Small intestine (tissue), 7 donors: ENCODE data around the gene HBA1. TPM values are rescaled to one million over a fixed set of nuclear protein-coding genes. Genes with fewer than 3 reads are reported as not detected.
"Not testable (repeated sequence)": the region's sequence is repeated elsewhere in the genome, so short reads cannot be mapped to it uniquely, and the experiment has no call there.

ENCODE experiments used
- DNase-seq, 2 donors: peaks; one replicate each; pipeline versions ENCODE4 v3.0.0 to v3.0.0-alpha.2; 2013
- FAIRE-seq: peaks from 2 replicates; lab custom pipeline; 2012; peaks lifted over from hg19 to GRCh38; lab: Jason Lieb, UNC
- H3K27ac ChIP-seq, 3 donors: one replicate each; pipeline ENCODE4 v1.5.1; 2013; ENCODE audit warnings: low read length in 2 of 3, mild to moderate bottlenecking in 2 of 3, control low read depth in 1 of 3, inconsistent platforms in 1 of 3, low read depth in 1 of 3, moderate library complexity in 1 of 3
- H3K27me3 ChIP-seq, 3 donors: one replicate each; pipeline ENCODE4 v1.6.1; 2013; ENCODE audit warnings: low read length in 3 of 3, inconsistent platforms in 1 of 3; ENCODE audit not compliant: control insufficient read depth in 3 of 3, insufficient read depth in 3 of 3
- H3K36me3 ChIP-seq, 3 donors: one replicate each; pipeline ENCODE4 v1.6.1; 2013; ENCODE audit warnings: low read length in 3 of 3, inconsistent platforms in 1 of 3, low read depth in 1 of 3, mild to moderate bottlenecking in 1 of 3, moderate library complexity in 1 of 3; ENCODE audit not compliant: control insufficient read depth in 3 of 3, insufficient read depth in 2 of 3
- H3K4me1 ChIP-seq, 3 donors: one replicate each; pipeline ENCODE4 v1.6.1; 2013; ENCODE audit warnings: low read length in 2 of 3, inconsistent platforms in 1 of 3, low read depth in 1 of 3, mild to moderate bottlenecking in 1 of 3, moderate library complexity in 1 of 3; ENCODE audit not compliant: control insufficient read depth in 3 of 3, insufficient read depth in 2 of 3
- H3K4me3 ChIP-seq, 3 donors: one replicate each; pipeline ENCODE4 v1.5.1; 2013; ENCODE audit warnings: low read length in 3 of 3, control low read depth in 1 of 3, inconsistent platforms in 1 of 3, low read depth in 1 of 3, mild to moderate bottlenecking in 1 of 3, moderate library complexity in 1 of 3
- H3K9me3 ChIP-seq, 2 donors: one replicate each; pipeline ENCODE4 v1.6.1; 2013; ENCODE audit warnings: low read depth in 1 of 2, low read length in 1 of 2; ENCODE audit not compliant: control insufficient read depth in 2 of 2, insufficient read depth in 1 of 2
- WGBS, 3 donors: extraction: QIAGEN DNeasy Blood & Tissue Kit; methylation state at CpG; one replicate each; pipeline ENCODE4 v1.1.7; 2013; 5-methylcytosine and 5-hydroxymethylcytosine counted together
- polyA plus RNA-seq, 4 donors: library from polyadenylated mRNA; stranded (reverse) in 3 of 4; unstranded in 1 of 4; fragments of 200-250 nt in 3 of 4; fragments of 120-200 nt in 1 of 4; gene quantifications; one replicate each; pipeline versions ENCODE4 v1.2.1 to v1.2.3, GENCODE V29; 2013
- donor health status: healthy with polysubstance abuse.
- donor health status: control.
- donor health status: control.
- donor health status: Bipolar disorder and iron deficiency.
- donor health status: healthy.

HBA1 gene
- polyA plus RNA-seq, 4 donors, result 4.2 to 305 (median 4.3) TPM; not detected in 1

GRCh38 chr16:152141-153128, 24.0 kb upstream of the HBA1 start, which contains the start of gene HBZ:
Gene HBZ, plus strand, starts transcription at chr16:152644. Its CDS starts 266 bp downstream, at chr16:152910.
- no peak within 1 kb of the TSS for H3K27ac ChIP-seq
- WGBS, 3 donors, result 63 to 73% (median 71%) methylated on average over 17 of the region's 17 CpGs
- H3K9me3 ChIP-seq, result no peaks in the 10 kb centered on the region
- H3K4me1 ChIP-seq, result peaks cover 0 to 7% (median 6%) of the 10 kb centered on the region in 3 donors
- no peak within 1 kb of the TSS for H3K4me3 ChIP-seq
- DNase-seq, result no peak
- H3K27me3 ChIP-seq, result peaks cover 0 to 41% (median 0%) of the 10 kb centered on the region in 3 donors
- FAIRE-seq, result no peak
- H3K36me3 ChIP-seq, result no peaks in the 10 kb centered on the region

DNA sequence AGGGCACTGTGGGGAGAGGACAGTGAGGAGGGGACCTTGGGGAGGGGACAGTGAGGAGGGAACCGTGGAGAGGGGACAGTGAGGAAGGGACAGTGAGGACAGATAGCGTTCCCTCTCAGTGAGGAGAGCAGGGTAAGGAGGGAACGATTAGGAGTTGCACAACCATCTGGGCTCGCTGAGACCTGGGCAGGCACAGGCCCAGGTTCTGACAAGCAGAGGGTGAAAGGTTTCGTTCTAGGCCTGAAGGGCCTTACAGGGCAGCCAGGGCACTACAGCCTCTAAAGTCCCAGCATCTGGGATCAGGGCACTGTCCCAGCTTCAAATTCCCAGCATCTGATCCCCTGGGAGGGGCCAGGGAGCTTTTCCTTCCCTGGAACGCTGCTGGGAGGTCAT, 23.4 kb upstream of the HBA1 start:
- not testable (repeated sequence) for FAIRE-seq, H3K9me3 ChIP-seq, H3K4me1 ChIP-seq, H3K36me3 ChIP-seq, H3K27ac ChIP-seq, H3K4me3 ChIP-seq, DNase-seq
- H3K27me3 ChIP-seq, result peaks cover 0 to 41% (median 0%) of the 10 kb centered on the region in 3 donors
- 23 to 49% (median 47%) methylated on average over 3 to 4 of the region's 6 CpGs for WGBS, 3 donors

GRCh38 chr16:153550-154216, 22.8 kb upstream of the HBA1 start:
- H3K9me3 ChIP-seq, H3K36me3 ChIP-seq, H3K27ac ChIP-seq, H3K4me1 ChIP-seq, DNase-seq, H3K4me3 ChIP-seq, FAIRE-seq: not testable (repeated sequence)
- H3K27me3 ChIP-seq, result peaks cover 0 to 37% (median 1%) of the 10 kb centered on the region in 3 donors
- no CpG with 5 or more reads among the region's 74 CpGs for WGBS, 3 donors

DNA sequence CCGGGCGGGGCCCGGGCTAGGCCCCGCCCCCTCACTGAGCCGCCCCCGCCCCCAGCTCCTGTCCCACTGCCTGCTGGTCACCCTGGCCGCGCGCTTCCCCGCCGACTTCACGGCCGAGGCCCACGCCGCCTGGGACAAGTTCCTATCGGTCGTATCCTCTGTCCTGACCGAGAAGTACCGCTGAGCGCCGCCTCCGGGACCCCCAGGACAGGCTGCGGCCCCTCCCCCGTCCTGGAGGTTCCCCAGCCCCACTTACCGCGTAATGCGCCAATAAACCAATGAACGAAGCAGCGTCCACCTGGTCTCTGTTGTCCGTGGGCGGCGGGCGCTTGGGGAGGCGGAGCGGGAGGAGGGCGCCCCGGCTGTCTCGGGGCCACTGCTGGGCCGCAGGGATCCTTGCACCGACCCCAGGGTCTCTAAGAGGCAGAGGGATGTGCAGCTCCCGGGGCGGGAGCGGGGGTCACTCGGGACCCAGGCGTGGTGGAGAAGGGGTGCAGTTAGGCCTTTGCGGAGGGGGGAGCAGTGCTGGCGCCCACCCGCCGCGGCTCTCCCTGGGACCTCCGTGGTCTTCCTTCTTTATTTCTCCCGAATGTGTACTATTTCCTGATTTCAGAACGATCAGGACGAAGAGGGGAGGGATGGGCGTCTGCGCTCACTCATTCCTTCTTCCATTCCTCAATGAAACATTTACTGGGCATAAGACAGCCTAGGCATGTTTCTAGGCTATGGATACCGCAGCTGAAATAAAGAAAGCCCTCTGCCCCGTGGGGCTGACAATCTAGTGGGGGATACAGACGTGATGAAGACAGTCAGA, 22.1 kb upstream of the HBA1 start:
- FAIRE-seq (no peak), DNase-seq (peak in 1 of 2 donors; percentile 41)
- Histone ChIP-seq H3K4me1 (peaks cover 0 to 7% (median 6%) of the 10 kb centered on the region in 3 donors), H3K36me3 (no peaks in the 10 kb centered on the region), H3K4me3 (peak overlapping the region in 2 of 3 donors; percentile 22 to 28), H3K9me3 (no peaks in the 10 kb centered on the region), H3K27ac (no peak overlapping the region), H3K27me3 (peaks cover 0 to 34% (median 1%) of the 10 kb centered on the region in 3 donors)
- 3 to 10% (median 7%) methylated on average over 52 to 53 of the region's 59 CpGs for WGBS, 3 donors

DNA sequence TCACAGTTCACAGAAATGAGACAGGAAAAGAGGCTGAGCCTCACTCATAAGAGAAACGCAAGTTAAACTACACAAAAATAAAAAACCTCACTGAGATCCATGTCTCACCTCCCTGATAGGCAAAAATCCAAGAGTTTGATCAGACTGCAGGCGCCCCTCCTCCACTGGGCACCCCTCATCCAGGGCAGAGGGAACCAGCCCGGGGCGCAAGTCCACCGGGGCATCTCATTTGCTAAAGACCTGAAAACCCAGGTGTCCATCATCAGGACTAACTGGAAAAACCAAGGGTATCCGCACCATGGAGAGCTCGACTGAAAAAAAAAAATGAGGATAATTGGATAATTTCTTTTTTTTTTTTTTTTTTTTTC, 21.5 kb upstream of the HBA1 start:
- peaks cover 0 to 7% (median 6%) of the 10 kb centered on the region in 3 donors for H3K4me1 ChIP-seq
- 60 to 70% (median 62%) methylated on average over 7 of the region's 7 CpGs for whole genome bisulfite sequencing, 3 donors
- no peak for FAIRE-seq

GRCh38 chr16:159136-159849, 17.2 kb upstream of the HBA1 start:
- Histone ChIP-seq H3K4me1 (peaks cover 0 to 6% (median 5%) of the 10 kb centered on the region in 3 donors), H3K27me3 (peaks cover 0 to 38% (median 3%) of the 10 kb centered on the region in 3 donors), H3K27ac (no peak overlapping the region), H3K4me3 (no peak overlapping the region), H3K36me3 (no peaks in the 10 kb centered on the region), H3K9me3 (no peaks in the 10 kb centered on the region)
- DNase-seq, result no peak
- no peak for FAIRE-seq
- 31 to 47% (median 35%) methylated on average over 6 of the region's 6 CpGs for WGBS, 3 donors

More for the DNA sequence above, 21.5 kb upstream of the HBA1 start:
- Histone ChIP-seq H3K9me3 (no peaks in the 10 kb centered on the region), H3K4me3 (no peak overlapping the region), H3K36me3 (no peaks in the 10 kb centered on the region), H3K27ac (no peak overlapping the region), H3K27me3 (peaks cover 0 to 34% (median 1%) of the 10 kb centered on the region in 3 donors)
- no peak for DNase-seq

DNA sequence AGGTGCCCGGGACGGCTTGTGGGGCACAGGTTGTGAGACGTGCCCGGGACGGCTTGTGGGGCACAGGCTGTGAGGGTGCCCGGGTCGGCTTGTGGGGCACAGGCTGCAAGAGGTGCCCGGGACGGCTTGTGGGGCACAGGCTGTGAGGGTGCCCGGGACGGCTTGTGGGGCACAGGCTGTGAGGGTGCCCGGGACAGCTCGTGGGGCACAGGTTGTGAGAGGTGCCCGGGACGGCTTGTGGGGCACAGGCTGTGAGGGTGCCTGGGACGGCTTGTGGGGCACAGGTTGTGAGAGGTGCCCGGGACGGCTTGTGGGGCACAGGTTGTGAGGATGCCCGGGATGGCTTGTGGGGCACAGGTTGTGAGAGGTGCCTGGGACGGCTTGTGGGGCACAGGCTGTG, 16.2 kb upstream of the HBA1 start:
- H3K36me3 ChIP-seq, H3K27ac ChIP-seq, FAIRE-seq, H3K4me1 ChIP-seq, H3K4me3 ChIP-seq, H3K9me3 ChIP-seq, DNase-seq: not testable (repeated sequence)
- 71 to 80% (median 80%) methylated on average over 14 to 20 of the region's 20 CpGs for WGBS, 3 donors
- H3K27me3 ChIP-seq, result peaks cover 0 to 32% (median 6%) of the 10 kb centered on the region in 3 donors
